ENCODE data around the gene HNRNPM.
"Not testable (repeated sequence)": the region's sequence is repeated elsewhere in the genome, so short reads cannot be mapped to it uniquely, and the experiment has no call there.

The HNRNPM gene, protein sequence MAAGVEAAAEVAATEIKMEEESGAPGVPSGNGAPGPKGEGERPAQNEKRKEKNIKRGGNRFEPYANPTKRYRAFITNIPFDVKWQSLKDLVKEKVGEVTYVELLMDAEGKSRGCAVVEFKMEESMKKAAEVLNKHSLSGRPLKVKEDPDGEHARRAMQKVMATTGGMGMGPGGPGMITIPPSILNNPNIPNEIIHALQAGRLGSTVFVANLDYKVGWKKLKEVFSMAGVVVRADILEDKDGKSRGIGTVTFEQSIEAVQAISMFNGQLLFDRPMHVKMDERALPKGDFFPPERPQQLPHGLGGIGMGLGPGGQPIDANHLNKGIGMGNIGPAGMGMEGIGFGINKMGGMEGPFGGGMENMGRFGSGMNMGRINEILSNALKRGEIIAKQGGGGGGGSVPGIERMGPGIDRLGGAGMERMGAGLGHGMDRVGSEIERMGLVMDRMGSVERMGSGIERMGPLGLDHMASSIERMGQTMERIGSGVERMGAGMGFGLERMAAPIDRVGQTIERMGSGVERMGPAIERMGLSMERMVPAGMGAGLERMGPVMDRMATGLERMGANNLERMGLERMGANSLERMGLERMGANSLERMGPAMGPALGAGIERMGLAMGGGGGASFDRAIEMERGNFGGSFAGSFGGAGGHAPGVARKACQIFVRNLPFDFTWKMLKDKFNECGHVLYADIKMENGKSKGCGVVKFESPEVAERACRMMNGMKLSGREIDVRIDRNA

GRCh38 chr19:8444677-8445487, at the start of gene HNRNPM:
Gene HNRNPM (plus strand): TSS chr19:8444975. CDS start chr19:8444999, 24 bp downstream.
- peak; percentile 94 for DNase-seq (ENCODE audit: low read depth)

DNA sequence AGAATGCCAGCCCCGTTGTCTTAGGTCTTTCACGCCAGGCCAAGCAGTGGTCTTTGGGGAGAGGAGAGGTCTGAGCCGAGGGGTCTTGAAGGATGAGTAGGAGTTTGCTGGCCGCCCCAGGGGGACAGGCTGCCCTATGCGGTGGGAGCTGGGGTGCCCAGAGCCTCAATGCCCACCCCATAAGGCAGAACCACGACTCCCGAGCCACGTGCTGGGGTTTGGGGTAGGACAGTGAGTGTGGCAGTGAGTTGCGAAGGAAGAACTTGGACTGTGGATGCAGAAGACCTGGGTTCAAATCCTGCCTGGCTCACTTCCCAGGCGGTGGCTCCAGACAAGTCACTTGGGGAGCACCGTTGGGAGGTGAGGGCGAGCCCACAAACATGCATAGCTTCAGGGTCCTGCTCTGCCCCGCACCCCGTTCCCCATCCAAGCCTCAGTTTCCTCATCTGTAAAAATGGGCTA, 49.1 kb upstream of the HNRNPM start:
- DNase-seq (ENCODE audit: low read depth) = no peak

DNA sequence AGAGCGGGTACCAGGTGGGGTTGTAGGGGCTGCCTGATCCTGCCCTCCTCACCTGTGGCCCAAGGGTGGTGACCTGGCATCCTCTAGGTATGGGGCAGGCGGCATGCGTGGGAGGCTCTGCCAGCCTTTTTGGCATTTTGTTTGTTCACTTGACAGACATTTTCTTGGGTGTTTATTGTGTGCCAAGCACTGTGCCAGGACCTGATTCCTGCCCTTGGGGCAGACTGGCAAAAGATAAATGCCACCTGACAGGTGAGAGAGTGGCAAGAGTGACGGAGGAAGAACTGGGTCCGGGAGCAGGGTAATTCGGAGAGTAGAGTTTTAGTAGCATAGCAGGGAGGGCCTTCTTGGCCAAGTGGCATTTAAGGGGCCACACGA, 48.6 kb upstream of the HNRNPM start:
- no peak for DNase-seq (ENCODE audit: low read depth)

DNA sequence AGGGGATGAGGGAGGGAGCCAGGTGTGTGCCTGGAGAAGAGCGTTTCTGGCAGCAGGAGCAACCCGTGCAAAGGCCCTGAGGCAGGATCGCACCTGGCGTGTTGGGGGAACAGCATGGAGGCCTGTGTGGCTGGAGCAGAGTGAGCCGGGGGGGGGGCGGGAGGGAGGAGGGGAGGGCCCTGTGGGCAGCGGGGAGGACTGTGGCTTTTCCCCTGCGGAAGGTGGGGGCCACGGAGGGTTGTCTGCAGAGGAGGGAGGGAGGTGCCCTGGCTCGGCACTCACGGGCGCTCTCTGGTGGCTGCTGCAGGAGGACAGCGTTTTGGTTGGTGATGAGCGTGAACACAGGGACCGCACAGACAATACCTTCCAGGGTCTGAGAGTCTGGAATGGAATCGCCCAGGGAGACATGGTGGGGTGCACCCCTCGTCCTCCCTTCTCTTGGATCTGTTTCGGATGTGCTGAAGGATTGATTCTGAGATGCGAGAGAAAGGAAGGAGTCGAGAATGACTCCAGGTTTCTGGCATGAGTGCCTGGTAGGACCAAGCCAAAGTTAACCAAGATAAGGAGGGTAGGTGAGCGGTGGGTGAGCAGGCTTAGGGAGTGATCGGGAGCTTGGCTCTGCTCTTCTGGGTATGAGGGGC, 48.1 kb upstream of the HNRNPM start:
- DNase-seq (ENCODE audit: low read depth) = peak; percentile 29

DNA sequence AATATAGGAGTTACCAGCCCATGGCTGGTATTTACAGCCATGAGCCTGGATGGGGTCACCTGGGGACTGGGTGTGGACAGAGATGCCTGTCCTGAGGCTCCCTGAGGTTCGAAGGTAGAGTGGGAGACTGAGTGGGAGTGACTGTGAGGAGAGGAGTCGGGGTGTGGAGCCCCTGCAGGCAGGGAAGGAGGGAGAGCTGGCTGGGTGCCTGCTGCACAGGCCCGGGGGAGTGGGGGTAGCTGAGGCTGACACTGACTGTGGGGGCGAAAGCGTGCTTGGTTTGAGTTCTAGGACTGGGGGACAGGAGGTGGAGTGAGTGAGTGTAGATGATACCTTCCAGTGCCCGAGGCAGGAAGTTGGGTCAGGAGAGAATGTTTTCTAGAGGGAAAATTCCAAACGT, 47.5 kb upstream of the HNRNPM start:
- no peak for DNase-seq (ENCODE audit: low read depth)

- no peak for DNase-seq (ENCODE audit: low read depth)
Measured at GRCh38 chr19:8397746-8398310, 46.9 kb upstream of the HNRNPM start.

GRCh38 chr19:8398311-8398771, 46.4 kb upstream of the HNRNPM start:
- no peak for DNase-seq (ENCODE audit: low read depth)

- no peak for DNase-seq (ENCODE audit: low read depth)
Measured at GRCh38 chr19:8399681-8400188, 45.0 kb upstream of the HNRNPM start.

- no peak for DNase-seq (ENCODE audit: low read depth)
Measured at GRCh38 chr19:8401981-8402411, 42.8 kb upstream of the HNRNPM start.

GRCh38 chr19:8403098-8403819, 41.5 kb upstream of the HNRNPM start:
- DNase-seq (ENCODE audit: low read depth) = no peak

GRCh38 chr19:8403820-8404109, 41.0 kb upstream of the HNRNPM start:
- DNase-seq (ENCODE audit: low read depth) = no peak

DNA sequence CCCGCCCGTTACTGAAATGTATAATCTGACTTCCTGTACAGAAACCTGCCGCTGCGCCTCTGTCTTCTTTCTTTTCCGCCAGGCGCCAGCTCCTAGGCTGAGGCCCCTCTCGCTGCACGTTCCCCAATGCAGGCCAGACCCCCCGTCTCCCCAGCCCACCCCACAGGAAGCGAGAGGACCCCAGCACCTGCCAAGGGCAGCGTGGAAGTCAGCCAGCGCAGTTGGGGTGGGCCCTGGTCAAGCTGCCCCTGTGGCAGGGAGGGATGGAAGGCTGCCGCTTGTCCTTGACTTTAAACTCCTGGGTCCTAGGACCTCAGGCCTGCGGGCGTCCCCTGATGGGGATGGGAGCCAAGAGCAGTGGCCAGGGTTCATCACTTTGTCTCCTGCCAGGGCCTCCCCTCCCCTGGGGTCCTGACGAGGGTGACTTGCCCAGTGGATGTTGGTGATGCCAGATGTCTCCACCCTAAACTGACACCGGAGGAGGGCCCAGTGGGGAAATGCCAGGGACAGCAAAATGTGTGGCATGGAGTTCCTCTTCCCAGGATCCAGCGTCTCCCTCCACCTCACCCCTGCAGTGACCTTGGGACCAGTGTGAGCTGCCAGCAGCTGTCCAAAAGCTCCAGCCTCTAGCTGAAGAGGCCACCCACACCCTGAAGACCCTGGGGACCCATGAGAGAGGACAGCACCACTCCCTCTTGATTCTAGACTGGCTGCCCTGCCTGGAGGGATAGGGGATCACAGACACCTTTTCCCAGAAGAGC, 40.2 kb upstream of the HNRNPM start:
- DNase-seq (ENCODE audit: low read depth) = no peak

GRCh38 chr19:8410718-8411117, 34.1 kb upstream of the HNRNPM start:
- DNase-seq (ENCODE audit: low read depth) = not testable (repeated sequence)

- DNase-seq (ENCODE audit: low read depth) = peak; percentile 90
Measured at GRCh38 chr19:8412783-8413628, 31.8 kb upstream of the HNRNPM start, which contains the start of gene MARCHF2. Gene MARCHF2 (plus strand): TSS chr19:8413305. CDS start chr19:8421841, 8,536 bp downstream.

- no peak for DNase-seq (ENCODE audit: low read depth)
Measured at GRCh38 chr19:8413629-8413995, 31.2 kb upstream of the HNRNPM start.

DNA sequence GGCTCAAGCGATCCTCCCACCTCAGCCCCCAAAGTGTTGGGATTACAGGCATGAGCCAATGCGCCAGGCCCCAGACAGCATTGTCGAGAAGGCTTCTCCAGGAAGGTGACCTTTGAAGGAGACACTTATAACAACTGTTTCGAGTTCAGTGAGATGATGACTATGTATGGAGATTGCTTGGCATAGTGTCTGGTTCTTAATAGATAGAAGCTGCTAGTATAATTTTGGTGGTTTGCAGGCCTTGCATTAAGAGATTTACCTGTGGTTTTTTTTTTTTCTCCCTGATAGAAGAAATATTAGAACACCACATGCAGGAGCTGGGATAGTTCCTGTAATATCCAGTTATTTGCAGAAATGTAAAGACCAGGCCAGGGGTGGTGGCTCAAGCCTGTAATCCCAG, 28.0 kb upstream of the HNRNPM start:
- no peak for DNase-seq (ENCODE audit: low read depth)

GRCh38 chr19:8421484-8422461, 23.0 kb upstream of the HNRNPM start:
- no peak for DNase-seq (ENCODE audit: low read depth)

- peak; percentile 99 for DNase-seq (ENCODE audit: low read depth)
Measured at GRCh38 chr19:8423817-8424223, 21.0 kb upstream of the HNRNPM start.

All from stromal cell of bone marrow (primary cell).